ENCODE data around the gene GLE1. TPM values are rescaled to one million over a fixed set of nuclear protein-coding genes. Genes with fewer than 3 reads are reported as not detected.

GLE1 gene
- total RNA-seq, 4 donors from 2014 or later: 3.3 to 25.5 (median 16.4) TPM

DNA sequence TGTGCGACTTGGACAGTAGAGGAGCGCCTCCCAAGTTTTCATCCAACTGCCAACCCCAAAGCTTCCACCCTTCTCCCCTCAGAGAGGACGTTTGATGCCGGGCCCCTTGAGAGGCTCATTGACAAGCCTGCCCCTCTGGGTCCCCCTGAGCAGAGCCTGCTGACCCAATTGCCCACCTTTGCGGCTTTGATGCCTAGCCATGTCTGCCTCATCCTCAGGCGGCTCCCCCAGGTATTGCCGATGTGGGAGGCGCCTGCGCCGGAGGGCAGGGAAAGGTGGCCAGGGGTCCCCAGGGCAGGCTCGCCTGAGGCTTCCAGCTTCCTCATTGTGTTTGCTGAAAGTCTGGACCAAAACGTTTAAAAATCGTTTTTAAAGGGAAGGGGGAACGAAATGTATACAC lies 47.3 kb upstream of the GLE1 start:
- H3K36me3 ChIP-seq: no peaks in the 10 kb centered on the region
- H3K9me3 ChIP-seq: no peaks in the 10 kb centered on the region
- no peaks in the 10 kb centered on the region for H3K4me1 ChIP-seq
- no peak overlapping the region for H3K27ac ChIP-seq
- H3K4me3 ChIP-seq: peak overlapping the region; percentile 76 to 78
- TF ChIP-seq POLR2A (IDR thresholded peaks at IDR 0.05): no peak
- TF ChIP-seq, protein P1, sequence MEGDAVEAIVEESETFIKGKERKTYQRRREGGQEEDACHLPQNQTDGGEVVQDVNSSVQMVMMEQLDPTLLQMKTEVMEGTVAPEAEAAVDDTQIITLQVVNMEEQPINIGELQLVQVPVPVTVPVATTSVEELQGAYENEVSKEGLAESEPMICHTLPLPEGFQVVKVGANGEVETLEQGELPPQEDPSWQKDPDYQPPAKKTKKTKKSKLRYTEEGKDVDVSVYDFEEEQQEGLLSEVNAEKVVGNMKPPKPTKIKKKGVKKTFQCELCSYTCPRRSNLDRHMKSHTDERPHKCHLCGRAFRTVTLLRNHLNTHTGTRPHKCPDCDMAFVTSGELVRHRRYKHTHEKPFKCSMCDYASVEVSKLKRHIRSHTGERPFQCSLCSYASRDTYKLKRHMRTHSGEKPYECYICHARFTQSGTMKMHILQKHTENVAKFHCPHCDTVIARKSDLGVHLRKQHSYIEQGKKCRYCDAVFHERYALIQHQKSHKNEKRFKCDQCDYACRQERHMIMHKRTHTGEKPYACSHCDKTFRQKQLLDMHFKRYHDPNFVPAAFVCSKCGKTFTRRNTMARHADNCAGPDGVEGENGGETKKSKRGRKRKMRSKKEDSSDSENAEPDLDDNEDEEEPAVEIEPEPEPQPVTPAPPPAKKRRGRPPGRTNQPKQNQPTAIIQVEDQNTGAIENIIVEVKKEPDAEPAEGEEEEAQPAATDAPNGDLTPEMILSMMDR (IDR thresholded peaks at IDR 0.05): no peak
- no peak for DNase-seq
- H3K27me3 ChIP-seq: no peaks in the 10 kb centered on the region
- intact Hi-C loops (cut with DNase I; ENCODE audit: low total_unique reads): no loop called here

GRCh38 chr9:128459011-128459410 lies 45.5 kb upstream of the GLE1 start:
- H3K4me1 ChIP-seq: no peaks in the 10 kb centered on the region
- no peak overlapping the region for H3K4me3 ChIP-seq
- no peaks in the 10 kb centered on the region for H3K36me3 ChIP-seq
- no peak for TF ChIP-seq POLR2A (IDR thresholded peaks at IDR 0.05)
- TF ChIP-seq, protein P1 (IDR thresholded peaks at IDR 0.05): no peak
- no peaks in the 10 kb centered on the region for H3K27me3 ChIP-seq
- H3K27ac ChIP-seq: no peak overlapping the region
- DNase-seq: no peak
- H3K9me3 ChIP-seq: no peaks in the 10 kb centered on the region
- intact Hi-C loops (cut with DNase I; ENCODE audit: low total_unique reads): no loop called here

- intact Hi-C loops (cut with DNase I; ENCODE audit: low total_unique reads): no loop called here
- no peaks in the 10 kb centered on the region for H3K36me3 ChIP-seq
- no peaks in the 10 kb centered on the region for H3K9me3 ChIP-seq
- no peaks in the 10 kb centered on the region for H3K4me1 ChIP-seq
- no peak overlapping the region for H3K4me3 ChIP-seq
- TF ChIP-seq, protein P1 (IDR thresholded peaks at IDR 0.05): no peak
- TF ChIP-seq POLR2A (IDR thresholded peaks at IDR 0.05): no peak
- no peaks in the 10 kb centered on the region for H3K27me3 ChIP-seq
- H3K27ac ChIP-seq: no peak overlapping the region
- no peak for DNase-seq
Observed at GRCh38 chr9:128469070-128469469, 35.4 kb upstream of the GLE1 start.

GRCh38 chr9:128470560-128470959 lies 34.0 kb upstream of the GLE1 start:
- no peak for DNase-seq
- Histone ChIP-seq H3K27me3 (no peaks in the 10 kb centered on the region), H3K36me3 (no peaks in the 10 kb centered on the region), H3K4me3 (no peak overlapping the region), H3K4me1 (no peaks in the 10 kb centered on the region), H3K9me3 (no peaks in the 10 kb centered on the region), H3K27ac (no peak overlapping the region)
- intact Hi-C loops (cut with DNase I; ENCODE audit: low total_unique reads): no loop called here
- no peak for TF ChIP-seq POLR2A (IDR thresholded peaks at IDR 0.05)
- TF ChIP-seq, protein P1 (IDR thresholded peaks at IDR 0.05): no peak

DNA sequence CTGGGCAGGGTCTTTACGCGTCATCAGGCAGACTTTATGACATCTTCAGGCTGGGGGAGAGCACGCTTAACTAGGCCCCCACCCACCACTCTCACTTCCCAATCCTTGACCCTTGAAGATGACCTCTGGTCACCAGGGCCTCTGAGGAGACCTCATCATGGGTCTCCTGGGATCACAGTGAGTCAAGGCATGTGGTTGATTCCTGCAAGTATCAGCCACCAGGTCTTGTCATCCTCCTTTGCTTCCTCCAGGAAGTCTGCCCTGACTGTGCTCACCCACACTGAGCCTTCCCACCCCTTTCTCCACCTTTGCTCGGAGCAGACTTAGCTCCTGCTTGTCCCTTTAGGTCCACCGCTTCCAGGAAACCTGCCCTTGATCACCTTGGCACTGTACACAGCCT lies 31.4 kb upstream of the GLE1 start:
- no peak overlapping the region for H3K27ac ChIP-seq
- no peak overlapping the region for H3K4me3 ChIP-seq
- no peak for TF ChIP-seq POLR2A (IDR thresholded peaks at IDR 0.05)
- TF ChIP-seq, protein P1 (IDR thresholded peaks at IDR 0.05): no peak
- H3K4me1 ChIP-seq: no peaks in the 10 kb centered on the region
- intact Hi-C loops (cut with DNase I; ENCODE audit: low total_unique reads): no loop called here
- H3K27me3 ChIP-seq: no peaks in the 10 kb centered on the region
- DNase-seq: no peak
- H3K9me3 ChIP-seq: no peaks in the 10 kb centered on the region
- H3K36me3 ChIP-seq: no peaks in the 10 kb centered on the region
